AG04450 (cell line): ENCODE measurements around the gene EPB41L2. TPM values are rescaled to one million over a fixed set of nuclear protein-coding genes. Genes with fewer than 3 reads are reported as not detected.

Experiments used
- CTCF ChIA-PET: fragments of 300-600, 350-600 bp; formaldehyde crosslinking; extraction: SDS; loops from one replicate; lab custom pipeline; 2022; ENCODE audit warnings: antibody characterized with exemption, inconsistent platforms; lab: Charles Lee
- POLR2A ChIA-PET: fragments of 350-600 bp; formaldehyde crosslinking; extraction: SDS; loops from one replicate; lab custom pipeline; 2021; ENCODE audit warnings: antibody characterized with exemption, inconsistent platforms; lab: Yijun Ruan, JAX
- DNase-seq: peaks from one replicate; pipeline ENCODE4 v3.0.0-alpha.2; 2011; ENCODE audit warnings: low read depth, low spot score
- H3K27ac ChIP-seq: one replicate; pipeline ENCODE4 v1.5.1; 2012; ENCODE audit warnings: low read depth, low read length, control low read depth
- H3K27me3 ChIP-seq: one replicate; pipeline ENCODE4 v1.6.0; 2012; ENCODE audit warnings: low read length; ENCODE audit not compliant: control insufficient read depth, insufficient read depth
- H3K4me3 ChIP-seq: 2 replicates; pipeline ENCODE4 v1.5.1; 2011; ENCODE audit warnings: mild to moderate bottlenecking, low read depth, low read length, control low read depth
- H3K9me3 ChIP-seq: 2 replicates; pipeline ENCODE4 v1.5.1; 2012; ENCODE audit warnings: low read length; ENCODE audit not compliant: control insufficient read depth, insufficient read depth
- polyA plus RNA-seq: library from polyadenylated mRNA; depleted of rRNA; stranded (reverse); fragments of >200 nt; gene quantifications from 2 replicates; pipeline ENCODE4 v1.2.3, GENCODE V29; 2011
- TF ChIP-seq, protein P1 (sequence below): IDR thresholded peaks from 2 replicates; pipeline ENCODE4 v1.5.1; 2011; ENCODE audit warnings: low read depth, low read length, control low read depth, inconsistent platforms

Gene EPB41L2
- polyA plus RNA-seq, 1 experiment, result 165 TPM

DNA sequence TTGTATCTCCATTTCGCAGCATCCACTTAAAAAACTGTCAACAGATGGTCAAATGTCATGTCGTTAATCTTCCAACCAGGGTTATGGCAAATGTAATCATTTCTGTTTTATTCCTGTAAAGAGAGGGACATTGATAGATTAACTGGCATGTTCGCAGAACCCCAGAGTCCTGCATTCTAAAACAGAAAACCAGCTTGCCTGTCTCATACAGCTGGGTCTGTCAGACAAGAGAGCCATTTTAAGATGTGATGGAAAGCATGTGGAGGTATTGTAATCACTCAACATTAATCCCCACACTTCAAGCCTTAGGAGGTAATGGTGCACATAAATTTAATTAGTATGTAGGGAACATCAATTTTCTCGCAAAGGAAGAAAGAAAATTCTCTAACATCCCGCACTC is 231.4 kb downstream of the EPB41L2 start:
- ChIA-PET POLR2A (interaction anchor here (0.5 kb wide), 1 partner anchor 28 kb away, joined by 11 read pairs; no protein-coding TSS in a partner anchor), CTCF (no interaction called here)
- Histone ChIP-seq H3K4me3 (no peak overlapping the region), H3K9me3 (no peaks in the 10 kb centered on the region), H3K27me3 (no peaks in the 10 kb centered on the region), H3K27ac (no peak overlapping the region)
- TF ChIP-seq, protein P1, sequence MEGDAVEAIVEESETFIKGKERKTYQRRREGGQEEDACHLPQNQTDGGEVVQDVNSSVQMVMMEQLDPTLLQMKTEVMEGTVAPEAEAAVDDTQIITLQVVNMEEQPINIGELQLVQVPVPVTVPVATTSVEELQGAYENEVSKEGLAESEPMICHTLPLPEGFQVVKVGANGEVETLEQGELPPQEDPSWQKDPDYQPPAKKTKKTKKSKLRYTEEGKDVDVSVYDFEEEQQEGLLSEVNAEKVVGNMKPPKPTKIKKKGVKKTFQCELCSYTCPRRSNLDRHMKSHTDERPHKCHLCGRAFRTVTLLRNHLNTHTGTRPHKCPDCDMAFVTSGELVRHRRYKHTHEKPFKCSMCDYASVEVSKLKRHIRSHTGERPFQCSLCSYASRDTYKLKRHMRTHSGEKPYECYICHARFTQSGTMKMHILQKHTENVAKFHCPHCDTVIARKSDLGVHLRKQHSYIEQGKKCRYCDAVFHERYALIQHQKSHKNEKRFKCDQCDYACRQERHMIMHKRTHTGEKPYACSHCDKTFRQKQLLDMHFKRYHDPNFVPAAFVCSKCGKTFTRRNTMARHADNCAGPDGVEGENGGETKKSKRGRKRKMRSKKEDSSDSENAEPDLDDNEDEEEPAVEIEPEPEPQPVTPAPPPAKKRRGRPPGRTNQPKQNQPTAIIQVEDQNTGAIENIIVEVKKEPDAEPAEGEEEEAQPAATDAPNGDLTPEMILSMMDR, result no peak
- no peak for DNase-seq

DNA sequence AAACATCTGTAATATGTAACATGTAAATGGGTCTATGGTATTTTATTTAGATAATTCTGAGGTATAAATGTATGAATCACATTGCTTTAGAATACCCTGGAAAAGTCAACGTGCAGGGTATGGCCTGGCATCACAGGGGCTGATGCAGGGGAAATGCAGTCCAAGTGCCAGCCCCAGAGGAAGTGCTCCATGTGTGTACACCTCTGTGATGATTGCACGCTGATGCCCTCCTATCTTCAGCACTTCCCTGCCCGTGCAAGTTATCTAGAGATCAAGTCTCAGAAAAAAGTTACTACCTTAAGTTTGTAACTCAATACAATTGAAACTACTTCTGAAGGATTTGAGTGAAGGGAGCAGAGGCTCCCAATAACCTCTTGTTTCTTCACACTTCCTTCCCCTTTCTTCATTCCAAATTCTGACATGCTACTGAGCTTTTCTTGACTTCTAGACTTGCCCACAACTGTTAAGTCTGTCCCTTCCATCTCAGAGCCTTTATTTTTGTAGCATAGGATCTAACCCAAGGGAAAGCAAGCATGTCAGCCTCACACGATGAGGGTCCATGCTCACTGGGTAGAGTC is 233.6 kb downstream of the EPB41L2 start:
- DNase-seq, result no peak
- CTCF ChIA-PET, result no interaction called here
- H3K27ac ChIP-seq, result no peak overlapping the region
- POLR2A ChIA-PET, result no interaction called here
- TF ChIP-seq, protein P1, result no peak
- H3K4me3 ChIP-seq, result no peak overlapping the region
- H3K27me3 ChIP-seq, result no peaks in the 10 kb centered on the region
- no peaks in the 10 kb centered on the region for H3K9me3 ChIP-seq

DNA sequence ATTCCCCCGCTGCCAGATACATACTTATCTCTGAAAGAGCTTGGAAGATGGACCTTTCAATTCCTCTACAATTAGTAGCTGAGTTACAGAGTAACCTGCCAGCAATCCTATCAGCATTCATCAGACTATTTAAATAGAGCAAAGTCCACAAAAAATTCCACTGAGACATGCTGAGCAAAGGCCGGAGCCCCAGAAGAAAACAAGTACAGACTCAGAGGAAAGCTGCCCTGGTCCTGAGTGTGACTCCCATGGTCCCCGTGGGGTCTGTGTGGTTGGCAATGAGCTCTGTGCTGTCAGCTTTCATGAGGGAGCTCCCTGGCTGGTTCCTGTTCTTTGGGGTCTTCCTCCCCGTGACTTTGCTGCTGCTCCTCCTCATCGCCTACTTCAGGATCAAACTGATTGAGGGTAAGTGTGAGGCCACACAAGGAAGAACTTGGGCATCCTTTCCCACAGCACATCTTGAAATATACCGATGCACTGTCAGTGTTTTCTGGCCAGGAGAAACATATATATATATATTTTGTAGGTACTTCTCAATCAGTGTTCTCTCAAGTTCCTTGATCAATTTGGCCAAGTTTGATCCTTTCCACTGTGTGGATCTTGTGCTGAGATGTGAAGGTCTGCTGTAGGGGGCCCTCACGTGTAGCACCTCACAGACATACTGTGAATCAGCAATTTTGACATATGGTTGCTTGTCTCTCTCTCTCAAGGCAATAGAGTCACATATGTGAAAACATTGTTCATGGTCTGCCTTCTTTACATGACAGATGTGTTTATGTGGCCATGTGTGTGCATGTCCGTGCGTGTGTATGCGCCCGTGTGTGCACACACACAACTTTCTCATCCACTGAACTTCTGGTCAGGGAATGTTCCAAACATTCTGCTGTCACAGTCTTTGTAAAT is 235.5 kb downstream of the EPB41L2 start, which contains the start of gene SMLR1:
TSS of gene SMLR1 (plus strand) at position 160 of the 903 bp plus-strand sequence. CDS start at position 168, 8 bp downstream.
- Histone ChIP-seq H3K27ac (no peak within 1 kb of the TSS), H3K27me3 (no peaks in the 10 kb centered on the region), H3K4me3 (no peak within 1 kb of the TSS), H3K9me3 (no peaks in the 10 kb centered on the region)
- no peak for DNase-seq
- ChIA-PET POLR2A (no interaction called here), CTCF (no interaction called here)
- TF ChIP-seq, protein P1, result no peak

DNA sequence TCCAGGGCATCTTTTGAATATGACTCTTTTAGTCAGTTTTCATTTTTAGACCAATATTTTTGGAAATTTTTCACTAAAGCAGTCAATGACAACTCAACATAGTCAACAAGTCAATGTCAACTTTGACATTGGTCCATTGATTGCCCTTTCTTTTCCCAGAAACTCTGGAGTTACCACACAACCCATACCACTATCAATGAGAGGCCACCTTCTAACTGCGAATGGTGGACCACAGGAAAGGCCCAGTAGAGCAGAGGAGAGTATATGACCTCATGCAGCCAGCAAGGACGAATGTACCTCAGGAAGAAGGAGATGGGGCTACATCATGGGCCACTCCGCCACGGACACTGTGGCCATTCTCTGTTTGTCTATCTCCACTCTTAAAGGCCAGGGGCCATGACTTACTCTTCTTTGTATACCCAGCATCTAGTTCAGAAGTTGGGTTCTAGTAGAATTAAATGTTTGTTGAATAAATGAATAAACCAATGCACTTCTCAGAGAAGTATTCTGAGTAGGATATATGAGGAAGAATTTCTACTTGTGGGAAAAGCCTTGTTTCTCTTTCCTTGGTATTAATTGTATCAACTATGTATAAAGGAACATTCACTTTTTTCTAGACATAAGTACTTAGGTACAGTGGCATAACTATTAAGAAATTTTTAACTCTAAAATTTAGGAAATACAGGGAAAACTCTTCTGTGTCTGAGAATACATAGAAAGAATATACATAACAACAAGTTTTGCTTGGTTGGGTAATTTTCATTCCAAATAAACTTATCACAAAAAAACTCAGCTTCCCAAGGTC is 236.4 kb downstream of the EPB41L2 start:
- H3K27me3 ChIP-seq, result no peaks in the 10 kb centered on the region
- ChIA-PET POLR2A (no interaction called here), CTCF (no interaction called here)
- H3K4me3 ChIP-seq, result no peak overlapping the region
- no peak for DNase-seq
- TF ChIP-seq, protein P1, result no peak
- H3K27ac ChIP-seq, result no peak overlapping the region
- no peaks in the 10 kb centered on the region for H3K9me3 ChIP-seq
